ENCODE measurements around the gene ZDHHC23. TPM values are rescaled to one million over a fixed set of nuclear protein-coding genes. Genes with fewer than 3 reads are reported as not detected.

ZDHHC23 gene
- total and polyA plus RNA-seq, 2 of the 13 experiments (the other 11 are each of a cell fraction or from before 2014, with no cell fraction given), result 1.6 to 8.8 TPM

- TF ChIP-seq HNF1A (IDR thresholded peaks at IDR 0.05; ENCODE audit: low read depth), result no peak
- no peak for TF ChIP-seq HNF1A (CRISPR knock-in tag; IDR thresholded peaks at IDR 0.05; ENCODE audit: borderline replicate concordance)
- no peak for TF ChIP-seq ZNF138 (CRISPR knock-in tag; IDR thresholded peaks at IDR 0.05; ENCODE audit: low read depth)
- TF ChIP-seq, protein P1, sequence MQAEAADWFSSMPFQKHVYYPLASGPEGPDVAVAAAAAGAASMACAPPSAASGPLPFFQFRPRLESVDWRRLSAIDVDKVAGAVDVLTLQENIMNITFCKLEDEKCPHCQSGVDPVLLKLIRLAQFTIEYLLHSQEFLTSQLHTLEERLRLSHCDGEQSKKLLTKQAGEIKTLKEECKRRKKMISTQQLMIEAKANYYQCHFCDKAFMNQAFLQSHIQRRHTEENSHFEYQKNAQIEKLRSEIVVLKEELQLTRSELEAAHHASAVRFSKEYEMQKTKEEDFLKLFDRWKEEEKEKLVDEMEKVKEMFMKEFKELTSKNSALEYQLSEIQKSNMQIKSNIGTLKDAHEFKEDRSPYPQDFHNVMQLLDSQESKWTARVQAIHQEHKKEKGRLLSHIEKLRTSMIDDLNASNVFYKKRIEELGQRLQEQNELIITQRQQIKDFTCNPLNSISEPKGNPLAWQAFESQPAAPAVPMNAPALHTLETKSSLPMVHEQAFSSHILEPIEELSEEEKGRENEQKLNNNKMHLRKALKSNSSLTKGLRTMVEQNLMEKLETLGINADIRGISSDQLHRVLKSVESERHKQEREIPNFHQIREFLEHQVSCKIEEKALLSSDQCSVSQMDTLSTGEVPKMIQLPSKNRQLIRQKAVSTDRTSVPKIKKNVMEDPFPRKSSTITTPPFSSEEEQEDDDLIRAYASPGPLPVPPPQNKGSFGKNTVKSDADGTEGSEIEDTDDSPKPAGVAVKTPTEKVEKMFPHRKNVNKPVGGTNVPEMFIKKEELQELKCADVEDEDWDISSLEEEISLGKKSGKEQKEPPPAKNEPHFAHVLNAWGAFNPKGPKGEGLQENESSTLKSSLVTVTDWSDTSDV (CRISPR knock-in tag; IDR thresholded peaks at IDR 0.05), result no peak
- TF ChIP-seq ZNF496 (CRISPR knock-in tag; IDR thresholded peaks at IDR 0.05; ENCODE audit: insufficient replicate concordance), result no peak
- no peak for TF ChIP-seq EHMT2 (IDR thresholded peaks at IDR 0.05; ENCODE audit: borderline replicate concordance, low read depth, low read length)
- TF ChIP-seq, protein P2, sequence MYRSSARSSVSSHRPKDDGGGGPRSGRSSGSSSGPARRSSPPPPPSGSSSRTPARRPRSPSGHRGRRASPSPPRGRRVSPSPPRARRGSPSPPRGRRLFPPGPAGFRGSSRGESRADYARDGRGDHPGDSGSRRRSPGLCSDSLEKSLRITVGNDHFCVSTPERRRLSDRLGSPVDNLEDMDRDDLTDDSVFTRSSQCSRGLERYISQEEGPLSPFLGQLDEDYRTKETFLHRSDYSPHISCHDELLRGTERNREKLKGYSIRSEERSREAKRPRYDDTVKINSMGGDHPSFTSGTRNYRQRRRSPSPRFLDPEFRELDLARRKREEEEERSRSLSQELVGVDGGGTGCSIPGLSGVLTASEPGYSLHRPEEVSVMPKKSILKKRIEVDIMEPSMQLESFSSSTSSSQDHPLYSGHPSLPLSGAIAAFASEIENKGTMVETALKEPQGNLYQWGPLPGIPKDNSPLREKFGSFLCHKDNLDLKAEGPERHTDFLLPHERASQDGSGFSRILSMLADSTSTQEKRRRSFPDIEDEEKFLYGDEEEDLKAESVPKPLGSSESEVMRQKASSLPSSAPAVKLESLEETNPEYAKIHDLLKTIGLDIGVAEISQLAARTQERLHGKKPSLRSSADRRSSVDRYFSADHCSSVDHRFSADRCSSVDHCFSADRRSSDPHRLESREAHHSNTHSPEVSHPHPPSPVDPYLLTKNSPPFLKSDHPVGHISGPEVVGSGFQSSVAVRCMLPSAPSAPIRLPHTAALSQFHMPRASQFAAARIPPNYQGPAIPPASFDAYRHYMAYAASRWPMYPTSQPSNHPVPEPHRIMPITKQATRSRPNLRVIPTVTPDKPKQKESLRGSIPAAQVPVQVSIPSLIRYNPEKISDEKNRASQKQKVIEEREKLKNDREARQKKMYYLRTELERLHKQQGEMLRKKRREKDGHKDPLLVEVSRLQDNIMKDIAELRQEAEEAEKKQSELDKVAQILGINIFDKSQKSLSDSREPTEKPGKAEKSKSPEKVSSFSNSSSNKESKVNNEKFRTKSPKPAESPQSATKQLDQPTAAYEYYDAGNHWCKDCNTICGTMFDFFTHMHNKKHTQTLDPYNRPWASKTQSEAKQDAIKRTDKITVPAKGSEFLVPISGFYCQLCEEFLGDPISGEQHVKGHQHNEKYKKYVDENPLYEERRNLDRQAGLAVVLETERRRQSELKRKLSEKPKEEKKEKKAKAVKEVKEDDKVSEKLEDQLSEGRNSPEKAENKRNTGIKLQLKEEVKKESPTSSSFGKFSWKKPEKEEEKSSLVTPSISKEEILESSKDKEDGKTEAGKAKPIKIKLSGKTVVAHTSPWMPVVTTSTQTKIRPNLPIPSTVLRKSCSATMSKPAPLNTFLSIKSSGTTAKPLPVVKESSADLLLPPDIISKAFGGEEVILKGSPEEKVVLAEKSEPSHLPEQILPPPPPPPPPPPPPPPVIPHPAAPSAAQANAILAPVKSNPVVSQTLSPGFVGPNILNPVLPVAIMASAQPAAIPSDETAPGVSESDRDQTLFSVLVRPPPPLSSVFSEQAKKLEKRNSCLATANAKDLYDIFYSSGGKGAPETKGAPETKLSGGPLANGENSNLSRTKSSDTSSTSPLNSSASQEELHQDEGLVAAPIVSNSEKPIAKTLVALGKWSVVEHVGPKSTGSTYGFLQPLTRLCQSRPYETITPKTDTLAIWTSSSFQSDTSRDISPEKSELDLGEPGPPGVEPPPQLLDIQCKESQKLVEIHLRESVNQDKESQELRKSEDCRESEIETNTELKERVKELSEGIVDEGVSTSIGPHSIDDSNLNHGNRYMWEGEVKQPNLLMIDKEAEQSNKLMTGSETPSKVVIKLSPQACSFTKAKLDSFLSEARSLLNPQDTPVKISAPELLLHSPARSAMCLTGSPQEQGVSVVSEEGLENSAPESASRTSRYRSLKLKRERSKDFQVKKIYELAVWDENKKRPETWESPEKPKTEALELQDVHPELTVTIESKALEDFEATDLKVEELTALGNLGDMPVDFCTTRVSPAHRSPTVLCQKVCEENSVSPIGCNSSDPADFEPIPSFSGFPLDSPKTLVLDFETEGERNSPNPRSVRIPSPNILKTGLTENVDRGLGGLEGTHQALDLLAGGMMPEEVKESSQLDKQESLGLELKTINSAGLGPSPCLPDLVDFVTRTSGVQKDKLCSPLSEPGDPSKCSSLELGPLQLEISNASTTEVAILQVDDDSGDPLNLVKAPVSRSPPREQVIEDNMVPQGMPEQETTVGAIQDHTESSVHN (CRISPR knock-in tag; IDR thresholded peaks at IDR 0.05), result no peak
- no peak for TF ChIP-seq ATF7-NPFF (CRISPR knock-in tag; IDR thresholded peaks at IDR 0.05; ENCODE audit: low read depth)
- no peak for TF ChIP-seq RARA (CRISPR knock-in tag; IDR thresholded peaks at IDR 0.05)
- TF ChIP-seq SNRNP70 (IDR thresholded peaks at IDR 0.05; ENCODE audit: low read depth, low read length), result no peak
- TF ChIP-seq RAD21 (CRISPR knock-in tag; IDR thresholded peaks at IDR 0.05), result peak; percentile 76
- TF ChIP-seq ZKSCAN8 (CRISPR knock-in tag; IDR thresholded peaks at IDR 0.05; ENCODE audit: borderline replicate concordance), result no peak
- TF ChIP-seq, protein P3, sequence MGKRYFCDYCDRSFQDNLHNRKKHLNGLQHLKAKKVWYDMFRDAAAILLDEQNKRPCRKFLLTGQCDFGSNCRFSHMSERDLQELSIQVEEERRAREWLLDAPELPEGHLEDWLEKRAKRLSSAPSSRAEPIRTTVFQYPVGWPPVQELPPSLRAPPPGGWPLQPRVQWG (CRISPR knock-in tag; IDR thresholded peaks at IDR 0.05; ENCODE audit: borderline replicate concordance, low read depth), result no peak
These were observed 35.1 kb upstream of the ZDHHC23 start (continued) for GRCh38 chr3:113912552-113913236.
